ENCODE data around the gene TINCR. TPM values are rescaled to one million over a fixed set of nuclear protein-coding genes. Genes with fewer than 3 reads are reported as not detected.

TINCR gene
- total RNA-seq, 1 donor from 2014 or later: 1.0 TPM

GRCh38 chr19:5587661-5588060 lies 19.9 kb upstream of the TINCR start:
- Mint-ChIP-seq H3K9me3 (ENCODE audit: low read depth) (no peaks in the 10 kb centered on the region), H3K36me3 (ENCODE audit: insufficient read depth) (peaks cover 10% of the 10 kb centered on the region), H3K4me3 (ENCODE audit: low read depth) (no peak overlapping the region), H3K4me1 (ENCODE audit: low read depth) (peaks cover 4% of the 10 kb centered on the region), H3K27ac (no peak overlapping the region), H3K27me3 (no peaks in the 10 kb centered on the region)
- no peak for DNase-seq (ENCODE audit: low spot score, unreplicated experiment)
- TF ChIP-seq CTCF (IDR thresholded peaks at IDR 0.05; ENCODE audit: unreplicated experiment): no peak

GRCh38 chr19:5587071-5587455 lies 19.3 kb upstream of the TINCR start:
- no peaks in the 10 kb centered on the region for H3K27me3 Mint-ChIP-seq
- no peak for TF ChIP-seq CTCF (IDR thresholded peaks at IDR 0.05; ENCODE audit: unreplicated experiment)
- no peaks in the 10 kb centered on the region for H3K9me3 Mint-ChIP-seq (ENCODE audit: low read depth)
- DNase-seq (ENCODE audit: low spot score, unreplicated experiment): no peak
- H3K4me3 Mint-ChIP-seq (ENCODE audit: low read depth): no peak overlapping the region
- H3K4me1 Mint-ChIP-seq (ENCODE audit: low read depth): peaks cover 7% of the 10 kb centered on the region
- H3K36me3 Mint-ChIP-seq (ENCODE audit: insufficient read depth): peaks cover 6% of the 10 kb centered on the region
- no peak overlapping the region for H3K27ac Mint-ChIP-seq

- Mint-ChIP-seq H3K27ac (peak overlapping the region; percentile 69), H3K27me3 (no peaks in the 10 kb centered on the region), H3K9me3 (ENCODE audit: low read depth) (no peaks in the 10 kb centered on the region), H3K4me1 (ENCODE audit: low read depth) (peaks cover 11% of the 10 kb centered on the region), H3K4me3 (ENCODE audit: low read depth) (no peak overlapping the region), H3K36me3 (ENCODE audit: insufficient read depth) (peaks cover 5% of the 10 kb centered on the region)
- no peak for TF ChIP-seq CTCF (IDR thresholded peaks at IDR 0.05; ENCODE audit: unreplicated experiment)
- no peak for DNase-seq (ENCODE audit: low spot score, unreplicated experiment)
Observed at GRCh38 chr19:5586300-5587070, 18.7 kb upstream of the TINCR start.

- TF ChIP-seq CTCF (IDR thresholded peaks at IDR 0.05; ENCODE audit: unreplicated experiment): no peak
- Mint-ChIP-seq H3K4me3 (ENCODE audit: low read depth) (no peak overlapping the region), H3K27ac (no peak overlapping the region), H3K27me3 (no peaks in the 10 kb centered on the region), H3K9me3 (ENCODE audit: low read depth) (no peaks in the 10 kb centered on the region), H3K36me3 (ENCODE audit: insufficient read depth) (peaks cover 5% of the 10 kb centered on the region), H3K4me1 (ENCODE audit: low read depth) (peaks cover 11% of the 10 kb centered on the region)
- no peak for DNase-seq (ENCODE audit: low spot score, unreplicated experiment)
Observed at GRCh38 chr19:5585461-5586299, 17.9 kb upstream of the TINCR start.

GRCh38 chr19:5580161-5580571 lies 12.4 kb upstream of the TINCR start:
- Mint-ChIP-seq H3K27me3 (no peaks in the 10 kb centered on the region), H3K36me3 (ENCODE audit: insufficient read depth) (no peaks in the 10 kb centered on the region), H3K4me1 (ENCODE audit: low read depth) (peaks cover 11% of the 10 kb centered on the region), H3K9me3 (ENCODE audit: low read depth) (no peaks in the 10 kb centered on the region), H3K27ac (no peak overlapping the region), H3K4me3 (ENCODE audit: low read depth) (no peak overlapping the region)
- no peak for TF ChIP-seq CTCF (IDR thresholded peaks at IDR 0.05; ENCODE audit: unreplicated experiment)
- DNase-seq (ENCODE audit: low spot score, unreplicated experiment): no peak

Data from progenitor cell of endocrine pancreas (in vitro differentiated cells).